HG03159 (cell line): Measurements from ENCODE around the gene APOM.

Experiments used
- ATAC-seq: cut with Tn5 transposase; IDR thresholded peaks from one replicate; pipeline ENCODE4 v1.9.1; 2021; ENCODE audit warnings: mild to moderate bottlenecking, moderate library complexity; ENCODE audit not compliant: unreplicated experiment

Gene APOM

DNA sequence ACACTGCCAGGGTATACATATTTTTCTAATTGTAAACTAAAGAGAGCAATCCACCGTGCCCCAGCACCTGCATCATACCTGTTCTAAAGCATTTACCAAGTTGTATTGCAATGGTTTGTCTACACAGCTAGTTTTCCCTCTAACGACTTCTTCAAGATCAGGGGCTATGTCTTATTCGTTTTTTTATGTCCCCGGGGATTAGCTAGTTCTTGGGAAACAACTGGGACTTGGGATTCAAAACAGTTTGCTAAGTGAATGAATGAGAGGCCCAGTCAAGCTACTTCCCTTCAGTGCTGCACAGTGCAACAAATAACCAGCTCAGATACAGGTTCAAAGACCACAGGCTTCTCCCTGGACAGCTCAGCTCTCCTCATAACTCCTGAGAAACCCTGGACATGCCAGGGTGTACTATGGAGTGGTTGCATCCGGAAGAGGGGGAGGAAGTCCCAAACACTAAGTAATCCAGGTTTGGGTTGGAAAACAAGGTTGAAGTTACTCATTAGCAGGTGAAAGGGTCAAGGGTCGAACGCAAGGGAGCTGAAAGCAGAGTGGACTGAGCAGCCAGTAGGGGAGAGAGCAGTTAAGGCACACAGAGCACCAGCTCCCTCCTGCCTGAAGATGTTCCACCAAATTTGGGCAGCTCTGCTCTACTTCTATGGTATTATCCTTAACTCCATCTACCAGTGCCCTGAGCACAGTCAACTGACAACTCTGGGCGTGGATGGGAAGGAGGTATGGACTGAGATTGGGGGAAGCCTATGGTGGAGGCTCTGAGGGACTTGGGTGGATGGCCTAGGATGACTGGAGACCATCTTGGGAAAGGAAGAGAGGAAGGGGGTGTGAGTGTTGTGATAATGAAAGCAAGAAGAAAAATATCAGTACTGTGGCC lies at the start of gene APOM:
APOM (plus strand) TSS at position 546 of the 889 bp plus-strand sequence; CDS start at position 619, 73 bp downstream.
- ATAC-seq, result no peak

GRCh38 chr6:31607317-31607716 lies 48.4 kb upstream of the APOM start:
- ATAC-seq, result no peak

DNA sequence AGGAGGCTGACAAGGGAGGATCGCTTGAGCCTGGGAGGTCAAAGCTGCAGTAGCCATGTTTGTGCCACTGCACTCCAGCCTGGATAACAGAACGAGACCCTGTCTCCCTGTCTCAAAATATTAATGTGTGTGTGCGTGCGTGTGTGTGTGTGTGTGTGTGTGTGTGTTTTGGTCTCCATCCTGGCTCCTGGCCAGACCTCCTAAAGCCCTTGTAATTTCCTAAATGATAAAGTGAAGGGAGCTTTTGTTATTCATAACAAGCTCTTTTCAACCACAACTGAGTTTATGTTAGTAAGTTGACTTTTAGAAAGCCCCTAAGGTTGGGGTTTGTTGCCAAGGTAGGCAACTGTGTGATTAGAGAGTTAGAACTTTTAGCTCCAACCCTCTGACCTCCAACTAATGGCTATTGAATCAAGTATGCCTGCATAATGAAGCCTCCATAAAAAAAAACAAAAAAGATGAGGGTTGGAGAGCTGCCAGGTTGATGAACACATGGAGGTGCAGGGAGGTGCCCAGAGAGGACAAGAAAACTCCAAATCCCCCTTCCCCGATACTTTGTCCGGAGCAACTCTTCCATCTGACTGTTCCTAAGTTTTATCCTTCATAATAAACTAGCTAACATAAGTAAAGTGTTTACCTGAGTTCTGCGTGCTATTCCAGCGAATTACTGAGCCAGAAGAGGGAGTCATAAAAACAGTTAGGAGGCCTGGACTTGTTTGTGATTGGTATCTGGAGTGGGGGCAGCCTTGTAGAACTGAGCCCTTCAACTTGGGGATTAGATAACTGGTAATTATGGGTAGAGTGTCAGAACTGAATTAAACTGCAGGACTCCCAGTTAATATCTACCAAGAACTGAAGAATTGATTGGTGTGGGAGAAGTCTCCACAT lies 45.9 kb upstream of the APOM start:
- no peak for ATAC-seq

- ATAC-seq, result no peak
Measured at GRCh38 chr6:31610968-31611367, 44.7 kb upstream of the APOM start.

GRCh38 chr6:31614075-31614619 lies 41.5 kb upstream of the APOM start:
- ATAC-seq, result no peak

DNA sequence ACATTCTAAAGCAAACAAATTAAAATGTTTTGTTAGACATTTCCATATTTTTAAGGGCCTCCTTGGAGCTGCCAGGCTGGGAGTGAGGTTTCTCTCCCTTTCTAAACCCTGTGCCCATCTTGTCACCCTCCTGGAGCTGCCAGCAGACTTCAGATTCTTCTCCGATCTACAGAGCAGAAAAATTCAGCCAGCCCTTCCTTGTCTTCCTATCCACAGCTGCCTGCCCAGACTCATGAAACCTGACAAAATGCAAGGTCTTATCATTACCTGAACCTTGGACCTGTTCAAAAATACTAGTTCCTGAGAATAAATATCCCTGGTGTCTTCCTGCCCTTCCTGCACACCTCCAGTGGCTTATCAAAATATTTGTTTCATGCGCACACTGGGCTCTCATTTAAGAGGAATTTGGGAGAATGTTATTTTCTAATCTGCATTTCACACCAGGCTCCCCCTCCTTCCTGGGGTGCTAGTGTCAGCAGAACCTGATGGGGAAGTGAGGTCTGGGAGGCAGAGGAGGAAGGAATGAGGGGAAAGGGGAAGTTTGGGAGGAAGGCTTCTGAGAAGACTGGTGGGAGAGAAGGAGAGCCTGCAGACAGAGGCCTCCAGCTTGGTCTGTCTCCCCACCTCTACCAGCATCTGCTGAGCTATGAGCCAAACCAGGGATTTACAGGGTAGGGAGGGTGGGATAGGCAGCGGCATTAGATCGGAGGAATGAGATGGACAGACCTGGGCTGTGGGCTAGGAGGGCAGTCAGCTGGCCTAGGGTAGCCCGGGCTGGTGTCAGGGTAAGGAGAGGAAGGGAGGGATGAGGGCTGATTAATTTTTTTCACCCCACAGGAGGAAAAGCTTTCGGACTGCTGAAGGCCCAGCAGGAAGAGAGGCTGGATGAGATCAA lies 40.8 kb upstream of the APOM start, which contains the start of gene AIF1:
AIF1 (plus strand) TSS at position 551 of the 895 bp plus-strand sequence; CDS start at position 647, 96 bp downstream.
- ATAC-seq, result no peak

DNA sequence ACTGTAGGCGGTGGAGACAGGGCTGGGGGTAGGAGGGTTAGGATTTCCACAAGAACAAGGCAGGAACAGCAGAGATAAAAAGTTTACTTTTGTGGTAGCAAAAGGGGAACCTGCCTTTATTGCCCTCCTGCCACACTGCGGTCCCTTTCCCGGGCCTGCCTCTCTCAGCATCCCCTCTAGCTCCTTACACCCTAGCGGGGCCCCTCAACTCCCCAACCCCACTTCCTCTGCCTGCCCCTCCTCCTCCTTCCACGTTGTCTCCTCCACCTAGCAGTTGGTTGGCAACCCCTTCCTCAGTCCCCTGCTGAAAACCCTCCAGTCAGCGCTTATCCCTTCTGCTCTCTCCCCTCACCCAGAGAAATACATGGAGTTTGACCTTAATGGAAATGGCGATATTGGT lies 39.9 kb upstream of the APOM start:
- no peak for ATAC-seq

- no peak for ATAC-seq
Measured at GRCh38 chr6:31617010-31617409, 38.7 kb upstream of the APOM start.

DNA sequence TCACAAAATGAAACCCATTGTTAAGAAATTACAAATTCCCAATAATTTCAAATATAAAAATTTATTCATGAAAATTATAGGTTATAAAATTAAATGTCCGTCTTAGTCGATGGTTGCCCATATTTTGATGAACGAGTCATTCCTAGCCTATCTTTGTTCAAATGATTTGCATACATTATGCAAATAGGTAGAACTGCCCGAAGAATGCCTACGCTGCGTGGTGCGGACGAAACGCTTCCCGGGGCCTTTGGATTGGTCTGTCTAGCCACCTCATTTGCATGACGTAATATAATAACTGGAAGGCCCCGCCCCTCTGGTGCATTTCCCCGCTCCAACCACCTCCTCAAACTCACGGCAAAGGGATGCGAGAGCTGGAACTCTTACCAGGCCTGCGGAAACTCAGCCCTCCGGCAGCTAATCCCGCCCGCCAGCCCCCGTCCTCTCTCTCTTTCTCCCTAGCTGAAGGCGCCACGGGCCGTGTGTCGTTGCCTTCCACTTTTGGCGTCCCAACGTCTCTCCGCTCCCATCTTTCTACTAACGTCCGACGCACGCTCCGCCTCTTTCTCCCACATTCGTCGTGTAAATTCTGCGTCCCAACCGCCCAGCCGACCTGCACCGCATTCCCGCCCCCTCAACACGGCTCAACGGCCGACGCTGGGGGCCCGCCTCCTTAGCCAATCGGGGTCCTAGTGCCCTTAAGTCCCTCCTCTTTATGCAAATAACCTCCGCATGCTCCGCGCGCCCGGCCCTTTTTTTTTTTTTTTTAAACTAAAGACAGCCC lies 35.7 kb upstream of the APOM start:
- ATAC-seq, result peak; percentile 78

DNA sequence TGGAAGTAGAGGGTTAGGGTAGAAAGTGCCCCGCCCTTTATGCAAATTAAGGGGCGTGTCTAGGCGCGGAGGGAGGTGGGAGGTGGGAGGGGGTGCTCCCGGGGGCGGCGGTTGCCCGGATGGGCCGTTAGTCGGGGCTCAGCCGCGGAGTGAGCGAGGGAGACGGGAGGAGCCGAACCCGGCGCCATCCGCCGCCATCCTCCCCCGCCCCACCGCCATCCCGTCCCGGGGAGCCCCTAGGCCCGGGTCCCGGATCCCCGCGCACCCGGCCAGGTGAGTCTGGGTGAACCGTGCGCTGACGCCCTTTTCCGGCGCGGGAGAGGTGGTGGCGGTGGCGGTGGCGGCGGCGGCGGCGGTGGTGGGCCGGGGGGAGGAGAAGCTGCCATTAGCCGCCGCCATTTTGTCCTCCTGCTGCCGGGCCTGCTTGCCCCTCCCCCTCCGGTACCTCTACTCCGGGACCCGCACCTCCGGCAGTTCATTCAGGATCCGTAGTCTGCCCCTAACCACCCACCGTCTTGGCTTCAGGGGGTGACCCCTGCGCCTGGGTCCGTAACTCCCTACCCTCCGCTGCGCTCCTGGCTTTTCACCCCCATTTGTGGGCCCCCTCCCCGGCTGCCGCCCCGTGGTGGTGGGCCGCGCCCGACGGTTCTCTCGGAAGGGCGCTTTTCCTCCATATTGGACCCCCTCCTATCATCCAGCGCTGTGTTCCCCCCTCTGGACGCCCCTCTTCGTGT lies 34.9 kb upstream of the APOM start, which contains the start of gene PRRC2A:
PRRC2A (plus strand) TSS at position 130 of the 734 bp plus-strand sequence. CDS start 2,075 bp downstream, outside the sequence.
- ATAC-seq, result peak; percentile 48

- ATAC-seq, result no peak
Measured at GRCh38 chr6:31621320-31621939, 34.3 kb upstream of the APOM start.

DNA sequence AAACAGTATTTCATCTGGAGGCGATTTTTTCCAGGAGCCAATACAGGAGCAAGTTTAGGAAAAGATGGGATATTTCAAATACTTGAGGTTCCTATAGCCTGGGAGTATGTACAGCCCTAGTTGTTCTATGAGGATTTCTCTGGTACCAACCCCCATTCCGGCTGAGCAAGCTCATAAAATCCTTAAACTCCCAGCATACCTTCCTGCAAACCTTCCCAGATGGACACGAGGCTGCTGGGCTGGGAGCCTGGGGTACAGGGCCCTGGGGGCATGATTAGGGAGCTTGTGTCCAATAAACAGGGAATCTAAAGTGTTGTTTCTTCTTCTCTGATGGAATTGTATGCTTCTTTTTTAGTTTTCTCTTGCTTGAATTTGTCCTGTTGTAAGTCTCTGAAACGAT lies 33.7 kb upstream of the APOM start:
- ATAC-seq, result no peak

- ATAC-seq, result no peak
Measured at GRCh38 chr6:31622684-31623091, 33.0 kb upstream of the APOM start.

- no peak for ATAC-seq
Measured at GRCh38 chr6:31624070-31624469, 31.6 kb upstream of the APOM start.

- no peak for ATAC-seq
Measured at GRCh38 chr6:31626952-31627351, 28.7 kb upstream of the APOM start.

GRCh38 chr6:31627690-31628287 lies 27.9 kb upstream of the APOM start:
- ATAC-seq, result no peak

DNA sequence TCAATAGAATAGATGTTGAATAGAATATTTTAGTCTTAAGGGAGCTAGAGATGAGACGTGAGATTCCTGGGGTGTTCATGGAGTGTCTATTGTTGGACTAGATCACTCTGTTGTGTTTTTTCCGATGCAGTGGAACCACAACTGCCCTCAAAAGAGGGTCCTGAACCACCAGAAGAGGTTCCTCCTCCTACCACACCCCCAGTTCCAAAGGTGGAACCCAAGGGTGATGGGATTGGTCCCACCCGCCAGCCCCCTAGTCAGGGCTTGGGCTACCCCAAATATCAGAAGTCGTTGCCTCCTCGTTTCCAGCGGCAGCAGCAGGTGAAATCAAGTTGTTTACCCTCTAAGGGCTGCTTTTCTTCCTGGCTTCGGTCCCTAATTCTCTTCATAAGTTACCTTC lies 26.7 kb upstream of the APOM start:
- ATAC-seq, result no peak
